GM21825 (cell line): ENCODE results near the gene CA12.

Source experiments
- ATAC-seq: cut with Tn5 transposase; IDR thresholded peaks from one replicate; pipeline ENCODE4 v1.9.1; 2021; ENCODE audit warnings: mild to moderate bottlenecking, moderate library complexity; ENCODE audit not compliant: unreplicated experiment

The CA12 gene

DNA sequence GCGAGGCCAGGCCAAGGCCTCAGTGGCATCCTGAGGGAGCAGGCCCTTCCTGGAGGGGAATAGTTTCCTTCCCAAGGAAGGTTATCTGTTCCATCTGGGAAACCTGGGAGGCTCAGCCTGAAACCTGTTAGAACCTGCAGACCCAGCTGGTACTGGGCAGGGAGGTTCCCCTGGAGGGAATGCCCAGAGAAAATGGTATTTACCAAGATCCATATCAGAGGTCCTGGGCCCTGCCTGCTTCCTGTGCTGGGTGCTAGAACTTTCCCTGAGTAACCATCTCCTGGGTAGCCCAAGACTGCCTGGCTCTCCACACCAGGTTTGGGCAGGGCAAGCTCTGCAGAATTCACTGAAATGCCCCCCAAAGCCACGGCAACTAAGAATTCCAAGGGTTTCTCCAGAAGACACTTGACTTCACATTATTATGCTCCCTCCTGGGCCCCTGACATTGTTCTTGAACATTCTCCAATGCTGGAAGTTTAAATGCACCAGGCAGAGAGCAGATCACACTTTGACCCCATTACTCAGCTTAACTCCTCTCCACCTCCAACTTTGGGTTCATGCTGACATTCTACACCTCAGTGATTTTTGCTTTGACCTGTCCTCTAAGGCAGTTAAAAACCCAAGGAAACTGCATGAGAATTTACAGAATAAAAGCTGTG is 2.0 kb downstream of the CA12 start:
- ATAC-seq = no peak

DNA sequence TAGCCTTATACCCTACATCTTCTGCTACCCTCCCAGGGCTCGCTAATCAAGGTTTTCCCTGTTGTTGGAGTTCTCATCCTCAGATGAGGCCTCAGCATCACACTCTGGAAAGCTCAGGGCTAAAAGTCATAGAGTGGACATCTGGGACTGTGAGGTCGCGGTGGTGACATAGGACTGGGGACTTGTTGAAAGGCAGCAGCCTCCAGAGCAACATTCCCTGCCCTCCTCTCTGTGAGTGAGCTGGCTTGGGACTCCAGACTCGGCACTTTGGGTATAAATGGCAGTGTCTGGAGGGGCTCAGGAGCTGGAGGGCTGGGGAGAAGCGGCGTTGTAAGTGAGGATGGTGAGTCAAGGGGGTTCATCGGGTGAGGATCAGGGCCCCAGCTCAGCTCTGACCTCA is 2.7 kb downstream of the CA12 start:
- ATAC-seq = no peak

DNA sequence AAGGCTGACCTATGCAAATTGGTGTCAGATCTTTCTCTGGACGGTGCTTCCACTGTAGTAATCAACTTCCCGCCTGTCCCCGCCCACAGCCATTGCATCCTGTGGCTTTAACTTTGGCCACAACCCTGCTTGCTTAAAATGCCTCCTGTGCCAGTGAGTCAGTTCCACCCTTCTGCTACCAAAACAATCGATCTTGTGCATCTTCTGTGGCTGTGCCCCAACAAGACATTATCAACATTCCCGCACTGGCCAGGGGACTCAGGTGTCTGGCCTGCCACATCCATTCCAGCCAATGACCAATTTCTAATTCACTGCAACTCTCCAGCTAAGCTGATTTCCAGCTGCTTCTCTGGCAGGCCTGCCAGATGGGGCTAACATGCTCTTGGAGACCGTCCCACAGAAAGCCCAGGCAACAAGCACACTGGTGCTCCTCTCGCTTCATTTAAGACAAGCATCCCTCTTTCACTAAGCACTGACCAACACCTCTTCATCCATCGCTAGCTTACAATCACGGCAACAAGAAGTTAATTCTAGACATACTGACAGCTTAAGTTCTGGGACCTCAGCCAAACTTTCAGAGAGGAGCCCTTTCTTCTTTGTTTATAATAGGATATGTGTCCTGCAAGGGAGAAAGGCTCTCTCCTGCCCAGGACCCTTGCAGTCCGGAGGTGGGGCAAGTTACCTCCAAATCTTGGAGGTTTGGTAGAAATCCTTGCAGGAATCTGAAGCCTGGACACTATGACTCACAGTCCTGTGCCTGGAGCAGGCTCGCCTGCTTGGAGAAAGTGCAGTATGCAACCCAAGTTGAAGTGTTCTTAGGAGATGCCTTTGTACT is 6.7 kb downstream of the CA12 start:
- ATAC-seq = no peak

DNA sequence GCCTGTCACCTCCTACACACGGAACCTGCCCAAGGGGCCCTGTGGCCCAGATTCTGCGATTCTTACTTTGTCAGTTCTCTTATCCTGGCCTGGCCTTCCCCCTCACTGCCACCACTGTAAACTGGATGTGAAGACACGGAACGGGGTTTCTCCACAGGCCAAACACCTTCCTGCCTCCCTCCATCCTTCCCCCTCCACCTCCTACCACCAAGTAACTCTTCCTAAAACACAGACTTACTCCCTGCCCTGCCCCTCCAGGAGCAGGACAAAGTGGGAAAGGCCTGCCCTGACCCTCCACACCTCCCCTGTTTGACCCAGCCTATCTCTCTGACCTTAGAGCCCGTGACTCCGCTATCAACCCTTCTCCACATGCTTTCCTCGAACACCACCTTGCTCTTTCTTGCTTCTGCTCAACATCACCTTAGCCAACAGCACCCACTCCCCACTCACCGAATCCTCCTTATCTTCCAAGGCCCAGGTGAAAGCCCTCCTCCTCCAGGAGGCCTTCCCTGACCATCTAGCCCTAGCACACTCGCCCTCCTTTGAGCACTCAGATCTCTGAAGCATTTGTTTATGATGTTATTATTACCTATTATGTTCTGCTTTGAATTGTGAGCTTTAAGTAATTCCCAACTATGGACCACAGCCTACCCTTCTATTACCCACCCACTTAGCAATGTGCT is 7.6 kb downstream of the CA12 start:
- no peak for ATAC-seq

DNA sequence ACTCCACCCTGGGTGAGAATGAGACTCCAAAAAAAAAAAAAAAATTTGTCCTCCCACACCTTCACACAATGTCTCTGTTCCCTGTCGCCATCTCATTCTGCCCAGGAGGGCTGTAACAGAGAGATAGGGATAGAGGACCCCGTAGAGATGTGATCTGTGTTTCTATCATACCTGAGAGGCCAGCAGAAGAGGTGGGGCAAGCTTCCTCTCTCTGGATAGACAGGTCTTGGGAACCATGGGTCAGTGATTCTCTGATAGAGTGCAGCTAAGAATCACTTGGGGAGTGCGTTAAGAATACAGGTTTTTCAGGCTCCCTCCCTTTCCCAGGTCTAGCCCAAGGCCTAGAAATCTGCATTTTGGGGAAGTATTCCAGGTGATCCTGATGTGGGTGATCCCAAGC is 8.3 kb downstream of the CA12 start:
- ATAC-seq = no peak

DNA sequence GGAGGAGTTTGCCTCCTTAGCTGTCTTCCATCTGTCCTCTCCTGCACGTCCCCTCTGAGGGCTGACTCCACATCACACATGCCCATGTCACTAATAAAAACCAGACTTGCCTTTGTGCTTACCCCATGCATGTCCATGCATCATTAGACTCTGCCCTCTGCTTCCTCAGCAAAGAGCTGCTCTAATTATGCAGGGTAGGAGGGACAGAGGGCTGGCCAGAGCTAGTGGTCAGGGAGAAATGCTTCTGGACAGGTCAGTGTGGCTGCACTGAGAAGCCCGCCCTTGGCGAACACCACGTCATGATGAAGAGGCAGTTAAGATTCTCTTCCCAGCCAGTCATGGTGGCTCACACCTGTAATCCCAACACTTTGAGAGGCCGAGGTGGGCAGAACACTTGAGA is 8.9 kb downstream of the CA12 start:
- ATAC-seq = no peak

DNA sequence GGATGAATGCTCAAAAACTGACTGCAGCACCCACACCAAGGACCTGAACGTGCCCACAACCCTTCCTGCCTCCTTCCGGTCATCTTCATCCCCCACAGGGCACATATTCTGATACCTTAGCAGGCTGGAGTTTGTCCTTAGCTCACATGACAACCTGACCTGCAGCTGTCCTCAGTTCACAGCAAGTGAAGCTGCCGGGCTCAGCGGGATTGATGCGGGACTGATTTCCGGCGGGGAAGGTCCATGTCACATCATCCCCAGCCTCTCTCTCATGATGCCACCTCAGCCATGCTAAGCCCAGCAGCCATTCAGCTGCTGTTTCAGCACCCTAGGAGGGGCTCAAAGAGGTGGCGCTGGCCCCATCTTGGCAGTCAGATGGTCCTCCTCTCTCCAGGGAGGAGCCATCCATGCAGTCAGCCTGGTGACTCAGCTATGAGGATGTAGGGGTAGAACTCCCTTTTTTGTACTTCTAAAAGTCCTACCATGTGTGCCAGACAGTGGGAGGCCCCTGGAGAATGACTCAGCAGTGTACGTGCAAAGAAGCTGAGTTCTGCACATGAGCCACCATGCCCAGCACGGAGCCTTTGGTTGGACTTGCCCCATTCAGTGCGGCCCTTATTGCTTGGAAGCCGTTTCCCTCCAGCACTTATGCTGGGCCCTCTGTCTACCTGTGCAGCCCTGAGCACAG is 9.5 kb downstream of the CA12 start:
- ATAC-seq = no peak

DNA sequence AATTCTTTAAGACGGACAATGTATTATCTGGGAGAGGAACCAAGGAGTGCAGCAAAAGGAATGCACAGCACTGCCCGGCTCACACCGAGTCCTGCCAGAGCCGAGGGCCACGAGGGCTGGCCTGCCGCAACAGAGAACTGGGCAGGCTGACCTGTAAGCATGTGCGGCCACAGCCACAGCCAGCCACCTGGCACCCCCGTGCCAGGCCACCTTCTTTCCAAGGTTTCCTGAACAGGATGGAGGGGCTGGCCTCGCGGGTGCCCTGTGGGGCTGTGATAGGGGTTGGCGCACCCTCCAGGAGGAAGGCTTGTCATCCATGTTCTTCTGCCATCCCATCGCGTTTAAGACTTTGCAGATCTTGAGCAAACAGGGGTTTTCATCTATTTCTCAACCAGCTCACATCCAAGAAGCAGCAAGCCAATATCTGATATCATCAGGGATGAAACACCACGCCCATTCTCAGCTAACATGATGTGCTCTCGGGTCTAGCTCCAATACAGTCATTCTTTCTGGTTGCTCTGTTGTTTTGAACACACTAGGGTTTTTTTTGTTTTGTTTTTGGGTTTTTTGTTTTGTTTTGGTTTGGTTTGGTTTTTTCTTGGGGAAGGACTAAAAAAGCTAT is 10.2 kb downstream of the CA12 start:
- no peak for ATAC-seq

DNA sequence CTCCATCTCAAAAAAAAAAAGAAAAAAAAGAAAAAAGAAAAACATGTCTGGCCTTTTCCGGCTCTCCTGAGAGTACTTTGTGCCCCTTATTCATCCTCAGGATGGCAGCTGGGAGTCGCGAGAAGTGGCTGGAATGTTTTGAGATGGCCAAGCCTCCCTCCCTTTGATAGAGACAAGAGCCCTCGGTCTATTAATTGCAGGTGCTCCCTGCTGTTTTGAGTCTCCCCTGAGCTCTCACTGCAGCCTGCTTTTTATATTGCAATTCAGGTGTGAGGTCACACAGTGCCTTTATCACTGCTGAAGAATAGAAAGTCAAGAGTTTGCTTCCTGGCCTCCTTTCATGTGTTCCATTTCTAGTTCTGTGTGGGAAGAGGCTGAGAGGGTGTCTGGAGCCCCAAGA is 10.9 kb downstream of the CA12 start:
- ATAC-seq = no peak

DNA sequence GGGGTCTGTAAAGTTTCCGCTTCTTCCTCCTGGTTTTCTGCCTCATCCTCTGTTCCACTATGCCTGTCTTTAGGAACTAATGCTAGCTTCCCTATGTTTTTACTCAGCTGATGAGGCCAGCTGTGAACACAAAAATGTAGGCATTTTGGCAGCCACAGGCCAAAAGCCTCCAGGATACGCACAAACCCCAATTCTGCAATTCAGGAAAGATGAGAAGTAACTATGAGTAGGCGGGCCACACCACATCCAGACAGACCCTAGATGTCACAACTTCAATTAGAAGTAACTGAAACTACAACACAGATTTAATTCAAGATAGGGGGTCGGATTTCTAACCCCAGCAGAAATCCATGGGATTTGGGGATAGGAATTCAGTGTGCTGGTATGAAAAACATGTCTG is 11.9 kb downstream of the CA12 start:
- ATAC-seq = no peak

DNA sequence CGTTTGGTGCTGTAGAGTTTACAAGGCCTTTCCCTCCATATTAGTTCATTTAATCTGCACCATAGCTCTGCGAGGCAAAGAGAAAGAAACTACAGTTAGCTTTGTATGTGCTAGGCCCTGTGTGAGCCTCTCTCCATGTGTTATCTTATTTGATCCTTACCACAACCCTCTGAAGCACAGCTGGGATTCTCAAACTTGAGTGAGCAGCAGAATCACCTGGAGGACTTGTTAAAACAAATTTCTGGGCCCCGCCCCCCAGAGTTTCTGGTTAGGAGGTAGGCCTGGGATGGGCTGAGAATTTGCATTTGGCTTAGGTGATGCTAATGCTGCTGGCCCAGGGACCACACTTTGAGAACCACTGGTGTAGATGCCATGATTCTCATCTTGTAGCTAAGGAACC is 12.3 kb downstream of the CA12 start:
- ATAC-seq = no peak

DNA sequence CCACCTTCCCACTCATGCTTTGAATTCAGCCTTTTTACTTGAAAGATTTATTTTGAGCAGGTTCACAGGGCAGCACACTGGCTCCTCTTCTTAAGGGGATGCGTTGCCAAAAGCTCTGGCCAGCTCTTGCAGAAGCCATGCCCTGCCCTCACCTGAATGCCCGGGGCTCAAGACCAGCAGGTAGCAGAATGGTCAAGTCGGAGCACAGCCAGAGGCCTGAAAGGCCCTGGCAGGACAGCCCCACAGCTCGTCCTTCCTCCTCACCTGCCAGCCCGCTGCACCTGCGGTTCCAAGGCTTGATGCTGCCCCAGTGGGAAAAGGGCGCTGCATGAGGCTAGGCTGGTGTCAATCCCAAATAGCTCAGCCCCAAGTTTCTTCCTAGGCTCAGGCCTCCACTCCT is 13.1 kb downstream of the CA12 start:
- ATAC-seq = no peak

DNA sequence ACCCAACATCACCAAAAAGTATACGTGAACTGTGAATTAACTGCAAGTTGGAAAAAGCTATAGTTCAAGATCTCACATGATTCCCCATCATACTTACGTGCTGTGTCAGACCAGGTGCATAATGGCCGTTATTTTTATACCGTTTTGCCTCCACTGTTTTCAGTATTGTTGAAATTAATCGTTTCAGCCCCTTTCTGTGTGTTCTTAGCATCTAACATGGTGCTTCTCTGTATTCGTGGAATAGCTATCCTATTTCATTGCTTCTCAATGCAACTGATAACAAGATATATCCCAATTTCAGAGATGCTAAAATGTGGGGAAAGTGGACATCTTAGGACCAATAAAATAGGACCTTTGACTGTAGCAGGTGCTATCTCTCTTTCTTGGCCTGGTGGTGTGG is 13.7 kb downstream of the CA12 start:
- ATAC-seq = no peak

DNA sequence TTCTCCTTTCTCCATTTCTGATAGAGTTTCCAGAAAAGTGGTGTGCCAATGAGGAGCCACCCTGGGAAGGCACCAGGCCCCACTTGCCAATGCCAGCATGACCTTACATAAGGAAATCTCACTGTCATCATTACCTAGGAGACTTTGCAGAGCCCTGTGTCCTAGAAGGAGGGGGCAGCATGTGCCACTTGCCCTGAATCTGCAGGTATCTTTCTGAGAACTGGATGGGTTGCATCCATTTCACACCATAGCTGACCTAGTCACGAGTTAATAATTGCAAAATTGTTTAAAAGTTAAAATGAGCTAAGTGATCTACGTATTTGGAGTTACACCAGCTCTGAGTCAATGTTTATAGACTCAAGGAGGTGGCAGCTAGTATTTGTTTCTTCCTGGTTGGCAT is 14.3 kb downstream of the CA12 start:
- ATAC-seq = no peak

DNA sequence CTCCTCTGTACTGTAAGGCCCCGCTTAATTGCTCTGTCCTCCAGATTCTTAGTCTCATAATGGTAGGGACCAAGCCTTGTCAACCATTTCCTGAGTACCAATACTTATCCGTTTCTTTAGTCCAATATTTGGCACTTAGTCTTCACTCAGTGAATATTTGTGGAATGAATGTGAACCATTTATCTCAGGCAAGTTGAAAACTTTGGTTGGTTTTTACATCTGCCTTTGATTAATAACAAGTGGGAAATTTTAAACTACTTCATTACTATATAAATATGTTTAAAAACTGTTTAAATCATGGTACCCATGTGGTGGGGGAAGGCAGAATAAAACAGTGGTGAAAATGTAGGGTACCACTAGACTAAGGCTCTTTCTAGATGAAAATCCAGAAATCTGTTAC is 15.2 kb downstream of the CA12 start:
- no peak for ATAC-seq

DNA sequence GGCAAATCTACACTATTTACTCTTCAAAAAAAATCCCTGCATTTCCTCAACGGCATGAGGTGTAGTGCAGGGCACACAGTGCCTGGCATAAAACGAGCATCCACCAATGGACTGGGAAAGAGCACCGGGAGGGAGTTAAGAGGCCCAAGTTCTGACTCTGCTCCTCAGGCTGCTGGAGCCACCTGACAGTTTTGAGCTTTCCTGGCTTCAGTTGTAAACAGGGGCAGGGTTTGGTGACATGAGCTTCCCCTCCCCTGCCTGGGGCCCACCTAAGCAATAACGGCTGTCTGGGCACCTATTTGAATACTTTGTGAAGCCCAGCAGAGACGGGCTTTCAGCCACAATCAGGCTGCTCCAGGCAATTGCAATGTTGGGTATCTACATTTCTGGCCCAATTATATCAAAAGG is 16.4 kb downstream of the CA12 start:
- ATAC-seq = no peak

DNA sequence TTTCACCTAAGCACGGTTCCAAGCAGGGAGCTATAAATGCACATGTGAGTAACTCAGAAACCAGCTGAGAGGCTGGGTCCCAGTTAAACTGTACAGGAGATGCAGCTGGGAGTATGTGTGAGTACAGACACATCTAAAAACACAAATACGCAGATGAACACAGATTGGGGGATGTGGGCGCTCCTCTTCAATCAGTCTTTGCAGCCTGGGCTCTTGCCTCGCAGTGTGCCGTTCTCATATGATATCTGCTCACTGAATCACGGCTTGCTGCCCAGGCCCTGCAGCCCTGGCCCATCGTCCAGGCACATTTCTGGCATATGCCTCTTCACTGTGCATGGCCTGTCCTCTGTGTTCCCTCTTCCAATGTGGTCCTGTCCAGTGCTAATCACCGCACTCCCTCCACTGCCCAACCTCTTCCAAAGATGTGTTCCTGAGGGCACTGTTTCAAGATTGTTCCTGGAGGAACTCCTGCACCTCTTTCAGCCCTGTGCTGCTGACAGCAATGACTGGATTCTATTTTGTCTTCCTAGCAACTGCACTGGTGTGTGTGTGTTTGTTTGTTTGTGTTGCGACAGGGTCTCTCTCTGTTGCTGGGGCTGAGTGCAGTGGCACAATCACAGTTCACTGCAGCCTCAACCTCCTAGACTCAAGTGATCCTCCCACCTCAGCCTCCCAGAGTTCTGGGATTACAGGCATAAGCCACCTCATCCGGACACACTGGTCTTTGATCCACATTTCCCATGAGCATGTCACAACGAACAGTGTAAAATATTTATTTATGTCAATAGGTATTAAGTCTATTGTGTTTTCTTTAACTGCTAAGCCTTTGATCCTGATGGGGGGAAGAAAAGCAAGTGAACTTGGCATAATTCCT is 17.0 kb downstream of the CA12 start:
- ATAC-seq = no peak

DNA sequence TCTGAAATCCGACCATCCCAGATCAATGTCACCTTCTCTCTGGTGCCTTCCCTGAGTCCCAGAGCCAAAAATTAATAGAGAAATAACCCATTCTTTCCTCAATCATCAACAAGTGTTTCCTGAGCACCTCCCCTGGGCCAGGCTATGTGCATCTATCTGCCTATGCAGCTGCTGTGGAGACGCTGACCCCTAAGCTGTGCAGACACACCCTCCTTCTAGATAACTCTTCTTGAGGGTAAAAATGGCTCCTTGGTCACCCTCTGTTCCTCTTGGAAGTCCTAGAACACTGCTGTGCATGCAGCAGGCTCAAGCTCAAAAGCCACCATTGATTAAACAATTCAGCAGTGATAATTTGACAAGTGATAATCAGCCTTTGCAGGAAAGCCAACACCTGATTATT is 18.4 kb downstream of the CA12 start:
- no peak for ATAC-seq

DNA sequence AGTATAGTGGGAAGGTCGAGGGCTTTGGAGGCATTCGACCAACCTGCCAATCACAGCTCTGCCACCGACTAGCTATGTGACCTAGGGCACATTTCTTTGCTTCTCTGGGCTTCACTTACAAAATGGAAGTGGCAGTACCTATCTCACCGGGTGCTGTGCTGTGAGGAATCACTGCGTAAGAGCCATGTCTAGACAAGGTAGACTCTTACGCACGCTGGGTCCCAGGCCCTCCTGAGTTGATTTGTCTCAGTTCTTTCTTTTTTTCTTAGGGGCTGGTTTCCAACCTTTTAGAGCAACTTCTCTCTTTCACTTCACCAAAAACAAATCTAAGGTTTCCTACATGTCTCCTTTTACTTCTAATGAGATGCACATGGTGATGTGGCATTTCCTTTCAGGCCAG is 18.8 kb downstream of the CA12 start:
- no peak for ATAC-seq

DNA sequence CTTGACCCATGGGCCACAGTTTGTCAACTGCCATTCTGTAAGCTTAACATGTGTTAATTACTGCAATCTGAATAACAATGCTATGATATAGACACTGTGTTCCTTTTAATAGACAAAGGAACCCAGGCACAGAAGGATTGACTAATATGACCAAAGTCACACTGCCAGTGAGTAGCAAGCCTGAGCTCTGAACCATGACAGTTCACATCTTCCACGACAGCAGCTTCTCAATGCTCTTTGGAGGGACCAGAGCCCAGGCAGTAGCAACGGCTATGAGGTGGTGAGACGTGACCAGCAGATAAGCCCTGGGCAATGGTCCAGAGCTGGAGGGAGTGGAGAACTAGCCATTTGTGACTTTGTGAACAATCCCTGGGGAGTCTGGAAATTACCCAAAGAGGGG is 19.4 kb downstream of the CA12 start:
- ATAC-seq = no peak
